RPMI8226 (cell line): ENCODE results near the gene KDM5B.

Source experiments
- DNase-seq: peaks from one replicate; pipeline ENCODE4 v3.0.0-alpha.2; 2015

KDM5B gene

DNA sequence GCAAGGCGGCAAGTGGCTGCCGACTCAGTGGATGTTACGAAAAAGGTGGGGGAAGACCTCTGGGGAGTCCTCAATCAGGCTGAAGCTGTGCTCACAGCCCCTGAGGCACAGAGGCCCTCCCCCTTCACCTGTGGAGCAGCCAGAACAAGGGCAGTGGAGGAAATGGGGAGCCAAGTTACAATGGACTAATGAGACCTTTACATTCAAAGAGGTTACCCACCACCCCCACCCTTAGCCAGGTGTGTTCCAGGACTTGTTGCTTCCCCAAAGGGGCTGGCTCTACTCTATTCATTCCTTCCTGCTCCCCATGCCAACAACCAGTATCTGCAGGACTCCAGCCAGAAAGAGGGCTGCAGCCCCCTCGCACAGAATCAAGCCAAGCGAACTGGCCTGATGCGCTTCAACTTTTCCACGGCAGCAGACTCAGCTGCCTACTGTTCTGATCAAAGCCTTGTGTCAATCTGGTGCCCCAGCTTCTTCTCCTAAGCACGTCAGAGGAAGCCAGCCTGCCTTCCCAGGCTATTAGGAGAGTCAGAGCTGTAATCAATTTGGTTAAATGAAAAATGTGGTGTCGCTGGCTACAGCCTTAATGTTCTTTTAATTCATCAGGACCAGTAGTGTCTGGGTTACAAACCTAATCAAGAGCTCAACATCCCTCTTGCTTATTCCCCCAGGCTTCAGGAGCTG, 96.1 kb downstream of the KDM5B start:
- no peak for DNase-seq

DNA sequence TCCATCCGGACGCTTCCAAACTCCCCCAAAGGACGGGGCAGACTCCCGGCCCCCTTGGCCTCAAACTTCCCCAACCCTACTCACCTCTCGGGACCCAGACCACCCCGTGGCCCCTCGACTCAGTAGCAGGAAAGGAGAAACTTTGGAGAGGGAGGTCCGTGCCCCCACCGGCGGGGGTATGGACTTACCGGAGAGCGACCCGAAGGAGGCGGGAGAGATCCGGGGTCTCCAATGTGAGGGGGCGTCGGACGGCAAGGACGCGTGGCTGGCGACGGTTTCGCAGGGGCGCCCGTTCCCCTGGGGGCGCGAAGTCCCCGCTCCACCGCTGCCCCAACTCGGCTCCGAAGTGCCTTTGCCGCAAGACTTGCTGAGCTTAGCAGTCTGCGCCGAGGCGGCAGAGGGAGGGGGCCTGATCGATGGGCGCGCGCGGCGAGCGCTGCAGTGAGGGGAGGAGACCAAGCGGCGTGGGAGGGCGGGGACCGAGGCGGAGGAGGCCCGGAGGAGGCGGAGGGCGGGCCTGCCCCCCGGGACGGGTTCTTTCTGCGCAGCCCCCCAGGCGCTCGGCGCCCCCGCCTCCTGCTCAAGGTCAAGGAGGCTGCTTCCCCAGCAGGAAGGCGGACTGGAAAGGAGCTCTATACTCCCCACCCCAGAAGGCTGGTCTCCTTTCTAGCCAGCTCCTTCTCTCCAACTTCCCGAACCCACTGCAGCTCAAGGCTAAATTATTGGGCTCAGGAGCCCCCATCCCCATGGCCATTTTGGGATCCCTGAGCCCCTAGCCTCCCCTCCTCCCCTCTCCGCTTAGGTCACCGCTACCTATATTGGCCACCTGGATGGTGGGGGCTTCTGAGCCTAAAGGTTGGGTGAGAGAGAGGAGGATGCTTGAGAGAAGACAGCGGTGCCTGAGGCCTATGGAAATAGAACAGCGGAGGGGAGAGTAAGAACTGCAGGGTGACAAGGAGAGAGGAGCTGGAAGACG, 97.9 kb downstream of the KDM5B start, which contains the start of gene SYT2:
Gene SYT2, minus strand, starts transcription at position 385 of the 976 bp plus-strand sequence. CDS start 104,682 bp downstream, outside the sequence.
- peak; percentile 67 for DNase-seq

DNA sequence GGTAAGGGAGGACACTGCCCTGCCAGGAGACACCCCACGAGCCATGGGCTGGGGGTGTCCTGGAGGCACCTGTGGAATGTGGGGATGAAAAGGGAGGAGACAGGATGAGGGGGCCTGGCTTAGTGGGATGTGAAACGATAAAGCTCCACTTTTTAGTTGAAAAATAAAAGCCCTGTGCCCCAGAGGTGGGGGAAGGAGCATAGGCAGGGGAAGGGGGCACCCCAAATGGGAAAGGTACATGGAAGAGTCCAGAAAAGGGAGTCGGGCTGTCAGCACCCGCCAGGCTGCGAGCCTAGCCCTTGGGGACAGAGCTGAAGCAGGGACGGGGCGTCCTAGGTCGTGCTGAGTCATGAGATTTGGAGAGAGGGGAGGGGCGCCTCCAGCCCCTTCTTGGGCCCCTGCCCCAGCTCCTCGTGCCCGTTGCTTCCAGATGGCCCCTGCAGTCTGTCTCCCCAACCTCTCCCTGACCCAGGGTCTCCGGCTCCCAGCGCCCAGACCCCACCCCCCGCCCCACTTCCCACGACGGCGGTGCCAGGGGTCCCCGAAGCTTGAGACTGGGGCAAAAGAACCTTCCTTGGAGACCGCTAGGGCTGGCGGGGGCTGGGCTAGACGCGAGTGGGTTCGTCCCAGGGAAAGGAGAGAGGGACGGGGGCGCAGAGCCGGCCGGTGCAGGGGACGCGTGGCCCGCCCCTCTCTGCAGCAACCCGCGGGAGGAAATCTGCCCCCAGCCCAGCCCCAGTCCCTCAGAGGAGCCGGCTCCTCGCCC, 98.8 kb downstream of the KDM5B start:
- no peak for DNase-seq

DNA sequence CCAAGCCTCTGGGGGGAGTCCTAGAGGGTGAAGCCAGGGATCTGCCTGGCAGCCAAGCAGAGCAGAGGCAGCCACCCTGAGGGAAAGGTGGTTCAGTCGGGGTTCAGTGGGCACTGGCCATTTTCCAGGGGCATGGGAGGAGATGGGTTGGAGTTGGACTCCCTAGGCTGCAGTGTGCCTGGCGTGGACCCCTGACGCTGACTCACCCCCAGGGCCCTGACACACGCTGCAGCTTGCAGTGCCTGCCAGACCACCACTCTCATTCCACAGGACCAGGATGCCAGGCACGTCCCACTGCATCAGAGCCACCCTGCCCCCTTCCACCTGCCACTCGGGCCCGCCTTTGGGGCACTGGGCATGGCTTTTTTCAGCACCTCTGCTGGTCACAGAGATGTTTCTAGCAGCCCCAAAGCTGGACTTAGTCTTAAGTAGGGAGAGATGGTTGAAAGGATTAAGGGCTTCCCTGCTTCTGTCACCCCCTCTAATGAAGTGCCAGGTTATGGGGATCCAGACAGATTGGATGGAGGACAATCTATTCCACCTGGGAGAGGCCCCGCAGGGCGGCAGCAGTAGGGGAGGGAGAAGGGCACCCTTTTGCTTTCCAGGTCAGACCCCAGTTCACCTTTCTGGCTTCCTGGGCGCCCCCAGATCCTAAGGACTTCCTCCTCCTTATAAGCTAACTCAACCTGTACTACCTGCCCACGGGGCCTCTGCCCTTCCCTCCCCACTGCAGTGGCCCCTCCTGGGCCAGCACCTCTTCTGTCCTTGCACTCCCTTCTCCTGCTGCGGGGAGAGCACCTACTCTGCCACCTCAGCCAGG, 99.6 kb downstream of the KDM5B start:
- DNase-seq, result no peak

DNA sequence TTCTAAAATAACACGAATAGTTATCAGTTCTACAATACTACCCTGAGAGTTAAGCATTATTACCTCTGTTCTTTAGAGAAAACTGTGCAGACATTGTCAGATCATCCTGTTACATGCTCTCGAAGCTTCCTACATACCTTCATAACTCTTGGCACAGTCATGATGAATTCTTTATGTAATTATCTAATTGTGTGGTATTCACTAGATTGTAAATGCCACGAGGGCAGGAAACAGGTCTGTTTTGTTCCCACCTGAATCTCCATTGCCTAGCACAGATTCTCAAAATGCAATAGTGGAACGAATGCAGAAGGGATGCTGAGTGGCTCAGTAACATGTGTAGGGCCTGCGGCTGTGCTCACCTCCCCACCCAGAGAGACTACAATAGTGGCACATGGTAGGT, 101.4 kb downstream of the KDM5B start:
- no peak for DNase-seq

DNA sequence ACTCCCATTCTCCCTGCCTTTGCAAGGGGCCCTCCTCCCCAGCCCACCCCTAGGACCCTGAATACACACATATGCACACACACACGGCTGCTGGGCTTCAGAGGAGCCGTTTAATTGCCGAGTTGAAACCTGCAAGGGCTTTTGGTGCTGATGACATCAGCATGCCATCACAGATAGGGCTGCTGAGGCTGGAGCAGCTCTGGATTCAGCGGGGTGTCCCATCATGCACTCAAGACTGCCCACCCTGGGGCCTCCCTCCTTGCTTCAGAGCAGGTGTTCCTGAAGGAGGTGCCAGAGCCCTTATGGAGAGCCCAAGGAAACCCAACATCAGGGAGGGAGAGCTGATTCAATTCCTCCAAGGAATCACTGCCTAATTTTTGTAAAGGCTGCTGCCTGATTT, 103.6 kb downstream of the KDM5B start:
- no peak for DNase-seq

DNA sequence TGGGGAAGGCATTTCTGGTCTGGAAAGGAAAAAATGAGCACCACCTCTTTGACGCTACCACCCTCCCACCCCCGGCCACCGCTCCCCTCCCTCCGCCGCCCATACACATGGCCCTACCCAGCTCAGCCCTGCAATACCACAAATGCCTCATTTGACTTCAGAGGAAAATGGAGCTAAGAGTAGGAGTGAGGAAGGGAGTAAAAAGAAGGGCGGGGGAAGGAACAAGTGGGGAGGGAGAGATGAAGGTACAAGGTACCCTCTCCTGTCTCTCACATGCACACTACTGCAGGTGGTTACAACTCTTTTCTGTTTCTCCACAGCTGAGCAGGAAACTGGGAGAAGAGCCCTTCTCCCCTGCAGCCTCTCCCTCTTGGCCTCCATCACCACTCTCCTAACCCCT, 105.0 kb downstream of the KDM5B start:
- no peak for DNase-seq

DNA sequence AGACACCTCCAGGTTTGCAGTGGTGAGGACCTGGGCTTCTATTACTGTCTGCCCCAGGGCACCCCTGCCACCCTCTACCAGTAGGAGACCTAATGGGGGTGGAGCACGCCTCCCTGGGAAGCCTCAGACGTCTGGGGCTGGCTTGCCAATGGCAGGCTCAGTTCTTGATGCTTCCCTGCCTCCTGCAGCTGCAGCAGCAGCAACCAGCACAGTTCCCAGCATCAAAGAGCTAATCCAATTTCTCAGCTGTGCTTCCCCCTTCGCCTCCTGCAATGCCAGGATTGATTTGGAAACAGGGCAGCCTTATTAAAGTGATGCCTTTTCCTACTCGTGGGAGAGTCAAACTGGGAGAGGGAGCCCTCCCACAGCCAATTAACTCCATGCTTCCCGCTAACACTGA, 106.1 kb downstream of the KDM5B start:
- no peak for DNase-seq

DNA sequence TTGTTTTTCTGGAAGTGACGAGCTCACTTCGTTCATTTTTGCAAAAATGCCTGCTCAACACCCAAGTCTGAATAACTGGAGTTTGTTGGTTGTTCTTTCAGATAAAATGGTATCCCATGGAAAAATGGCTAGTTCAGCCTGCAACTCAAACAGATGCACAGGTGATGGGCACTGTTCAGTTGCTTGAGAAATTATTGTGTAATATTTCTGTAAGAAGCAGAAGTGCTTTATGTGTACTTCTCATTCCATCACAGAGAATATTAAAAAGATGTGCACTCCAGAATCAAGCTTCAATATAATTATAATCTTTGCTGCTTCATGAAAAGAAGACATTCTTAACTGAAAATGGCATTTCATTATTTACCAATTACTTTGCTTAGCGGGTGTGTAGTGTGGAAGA, 107.0 kb downstream of the KDM5B start:
- no peak for DNase-seq

DNA sequence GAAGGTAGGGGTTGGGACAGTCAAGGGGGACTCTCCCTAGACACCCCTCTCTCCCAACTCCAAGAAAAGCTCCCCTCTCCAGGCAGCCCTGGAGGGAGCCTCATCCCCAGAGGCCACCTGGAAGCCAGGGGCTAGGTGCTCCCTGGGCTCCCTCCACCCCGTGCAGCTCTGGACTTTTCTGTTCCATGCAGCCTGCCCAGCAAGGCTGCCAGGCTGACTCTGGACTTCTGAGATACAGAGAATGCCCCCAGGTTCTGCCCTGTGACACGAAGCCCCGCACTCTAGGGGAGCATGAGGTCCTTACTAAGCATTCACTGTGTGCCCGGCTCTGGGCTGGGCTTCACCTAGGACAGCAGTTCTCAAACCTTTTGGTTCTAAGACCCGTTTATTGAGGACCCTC, 108.2 kb downstream of the KDM5B start:
- no peak for DNase-seq

DNA sequence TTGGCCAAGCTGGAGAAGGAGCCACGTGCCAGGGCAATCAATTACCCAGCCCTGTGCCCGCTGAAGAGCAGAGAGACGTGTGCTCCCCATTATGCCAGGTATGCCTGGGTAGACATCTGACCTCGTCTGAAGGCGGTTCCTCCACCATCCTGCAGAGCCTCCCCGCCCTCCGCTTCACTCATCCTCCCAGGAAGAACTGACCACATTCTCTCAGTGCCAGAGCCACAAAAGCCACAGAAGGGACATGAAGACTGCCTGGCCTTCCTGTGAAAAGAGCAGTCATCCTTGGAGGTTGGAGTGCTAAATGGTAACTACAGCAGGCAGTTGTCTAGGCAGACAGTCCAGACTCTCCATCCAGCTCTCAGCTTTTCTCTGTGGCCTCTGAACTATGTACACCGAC, 109.9 kb downstream of the KDM5B start:
- DNase-seq, result no peak

DNA sequence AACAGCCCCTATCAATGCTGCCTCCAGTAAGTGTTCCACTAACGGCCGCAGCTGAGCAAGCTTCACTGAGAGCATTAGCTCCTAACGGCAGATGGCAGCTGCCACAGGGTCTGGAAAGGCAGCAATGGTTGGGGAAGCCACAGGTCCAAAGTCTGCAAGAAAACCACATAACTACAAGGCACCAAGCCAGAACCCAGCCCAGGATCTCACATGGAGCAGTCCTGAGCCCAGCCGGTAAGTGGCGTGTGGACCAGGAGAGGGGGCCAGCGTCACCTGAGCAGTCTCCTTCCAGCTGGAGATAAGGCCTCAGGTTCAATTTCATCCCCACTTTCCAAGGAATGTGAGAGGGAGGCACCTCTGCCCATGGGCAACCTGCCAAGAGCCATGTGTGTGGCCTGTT, 111.2 kb downstream of the KDM5B start:
- no peak for DNase-seq

DNA sequence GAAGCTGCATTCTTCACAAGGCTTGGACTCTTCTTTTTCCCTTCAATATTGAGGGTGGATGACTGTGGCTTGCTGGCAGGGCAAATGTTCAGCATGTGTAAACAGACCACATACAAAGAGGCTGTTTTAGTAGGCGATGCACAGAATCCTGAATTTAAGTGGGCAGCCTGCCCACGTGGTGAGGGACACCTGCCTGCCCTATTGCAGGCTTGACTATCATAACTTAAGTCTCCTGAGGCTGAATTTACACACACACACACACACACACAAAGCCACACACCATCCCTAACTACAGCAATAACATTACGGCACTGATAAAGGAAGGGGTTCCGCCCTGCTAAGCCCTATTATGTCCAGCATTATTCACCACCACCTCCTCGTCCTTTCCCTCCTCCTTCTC, 113.9 kb downstream of the KDM5B start:
- no peak for DNase-seq

DNA sequence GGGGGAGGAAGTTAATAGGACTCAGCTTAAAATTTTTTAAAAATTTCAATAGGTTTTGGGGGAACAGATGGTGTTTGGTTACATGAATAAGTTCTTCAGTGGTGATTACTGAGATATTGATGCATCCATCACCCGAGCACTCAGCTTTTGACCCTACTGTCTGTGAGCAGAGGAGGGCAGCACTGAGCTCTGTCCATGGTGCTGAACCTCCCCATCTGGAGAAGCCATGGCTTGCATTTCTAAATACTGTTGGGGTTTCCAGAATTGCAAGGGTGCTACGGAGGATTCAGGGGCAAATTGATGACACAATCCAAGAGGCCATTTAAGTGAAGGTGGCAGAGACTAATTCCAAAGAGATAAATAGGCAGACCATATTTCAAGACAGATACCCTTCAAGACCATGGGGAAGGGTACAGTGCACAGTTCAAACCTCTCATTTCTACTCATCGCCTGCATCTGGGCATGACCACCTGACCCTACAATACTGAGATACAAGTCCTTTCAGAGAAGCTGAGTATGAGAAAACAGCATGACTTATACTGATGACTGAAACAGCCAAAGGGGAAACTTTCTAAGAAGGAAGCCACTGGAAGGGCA, 115.2 kb downstream of the KDM5B start:
- peak; percentile 88 for DNase-seq

DNA sequence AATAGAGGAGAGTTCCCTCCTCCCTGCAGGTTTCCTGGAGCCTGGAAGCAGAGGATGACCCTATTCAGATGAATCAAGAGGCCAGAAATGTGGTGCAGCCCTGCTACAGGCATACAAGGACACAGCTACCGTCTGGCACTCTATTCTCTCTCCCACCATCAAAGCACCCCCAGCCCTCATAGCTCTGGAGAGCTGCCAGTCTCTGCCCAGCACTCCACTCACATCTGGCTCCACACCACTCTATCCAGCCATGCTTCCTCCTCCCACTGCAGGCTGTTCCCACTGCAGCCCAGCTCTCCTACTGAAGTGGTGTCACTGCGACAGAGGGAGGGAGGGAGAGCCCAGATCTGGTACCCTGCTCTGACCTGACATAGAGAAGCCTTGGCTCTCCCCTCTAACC, 116.4 kb downstream of the KDM5B start:
- DNase-seq, result no peak

DNA sequence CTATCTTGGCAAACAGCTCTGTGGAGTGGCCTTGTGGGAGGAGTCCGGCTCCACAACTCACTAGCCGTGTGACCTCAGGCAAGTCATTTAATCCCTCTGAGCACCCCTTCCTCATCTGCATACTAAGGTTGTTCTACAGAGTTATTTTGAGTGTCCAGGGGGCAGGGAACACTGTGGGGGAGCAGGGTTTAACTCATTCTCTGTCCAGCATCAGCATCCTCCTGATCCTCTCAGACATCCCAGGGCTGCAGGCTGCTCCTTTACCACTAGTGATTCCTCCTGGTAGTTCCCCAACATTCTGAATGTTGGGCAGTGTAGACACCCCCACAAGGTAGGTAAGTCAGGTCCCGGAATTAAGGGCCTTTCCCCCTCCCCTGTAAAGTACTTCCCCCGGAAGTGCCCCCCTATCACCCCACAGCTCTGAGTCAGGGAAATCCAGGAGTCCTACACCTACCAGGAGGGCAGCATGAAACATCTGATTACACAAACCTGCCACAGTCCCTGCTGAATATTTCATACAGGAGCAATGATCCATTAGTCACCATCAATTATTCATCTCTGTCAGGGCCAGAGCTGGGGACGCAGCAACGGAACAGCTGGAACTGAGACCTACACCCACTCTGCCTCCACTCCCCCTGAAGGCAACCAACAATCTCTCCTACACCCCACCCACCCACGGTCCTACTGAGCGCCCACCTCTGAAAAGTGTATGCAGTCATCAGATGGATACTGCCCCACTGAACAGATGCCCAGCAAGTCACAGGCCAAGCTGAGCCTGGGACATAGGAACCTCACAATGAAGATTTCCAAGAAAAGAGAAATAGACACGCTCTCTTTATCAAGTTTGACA, 118.5 kb downstream of the KDM5B start:
- DNase-seq, result no peak

DNA sequence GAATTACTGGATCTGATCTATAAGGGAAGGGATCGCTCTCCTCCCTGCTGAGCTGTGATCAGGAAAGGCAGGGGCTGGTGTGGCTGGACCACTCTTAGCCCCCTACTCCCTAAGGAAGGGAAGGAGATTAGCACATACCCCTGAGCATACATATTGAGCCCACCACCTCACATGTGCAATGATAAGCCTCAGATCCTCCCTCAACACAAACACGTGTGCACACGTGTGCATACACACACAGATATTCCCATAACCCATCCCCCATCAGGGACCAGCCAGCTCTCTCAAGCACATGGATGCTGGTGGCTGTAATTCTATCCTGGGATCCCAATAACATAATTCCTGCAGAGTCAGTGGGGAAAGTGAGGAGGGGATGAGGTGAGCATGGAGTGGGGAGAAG, 119.1 kb downstream of the KDM5B start:
- no peak for DNase-seq

DNA sequence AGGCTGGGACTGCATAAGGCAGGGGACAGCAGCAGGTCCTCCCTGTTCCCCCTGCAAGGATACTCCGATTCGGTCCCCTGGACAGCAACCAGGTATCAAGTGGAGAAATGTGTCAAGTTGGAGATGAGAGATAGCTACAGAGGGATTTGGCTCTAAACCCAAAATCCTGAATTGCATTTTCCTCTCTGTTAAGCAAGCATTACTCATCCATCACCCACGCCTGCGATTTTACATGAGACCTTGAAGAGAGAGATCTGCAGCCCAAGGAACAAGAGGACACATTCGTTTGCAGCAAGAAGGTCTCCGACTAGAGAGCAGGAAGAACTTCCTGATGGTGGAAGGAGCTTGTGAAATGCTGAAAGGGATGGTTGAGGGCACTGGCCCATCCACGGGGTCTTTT, 119.8 kb downstream of the KDM5B start:
- no peak for DNase-seq

DNA sequence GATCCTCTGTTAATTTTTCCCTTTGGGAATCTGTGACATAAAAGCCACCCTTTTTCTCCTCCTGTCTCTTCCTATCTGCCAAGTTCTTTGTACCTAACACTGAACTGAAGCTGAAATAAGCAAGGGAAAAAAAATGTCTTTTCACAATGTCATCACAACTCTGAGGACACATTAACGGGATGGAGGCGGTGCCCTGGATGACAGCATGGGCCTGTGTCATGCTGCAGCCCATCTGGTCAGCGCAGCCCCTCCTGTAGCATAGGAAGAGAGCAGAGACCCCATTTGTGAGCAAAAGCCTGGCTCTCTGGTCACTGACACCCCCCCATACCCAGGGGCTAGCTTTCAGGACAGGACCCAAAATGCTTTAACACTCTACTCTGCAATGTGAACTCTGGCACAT, 120.4 kb downstream of the KDM5B start:
- DNase-seq, result no peak

DNA sequence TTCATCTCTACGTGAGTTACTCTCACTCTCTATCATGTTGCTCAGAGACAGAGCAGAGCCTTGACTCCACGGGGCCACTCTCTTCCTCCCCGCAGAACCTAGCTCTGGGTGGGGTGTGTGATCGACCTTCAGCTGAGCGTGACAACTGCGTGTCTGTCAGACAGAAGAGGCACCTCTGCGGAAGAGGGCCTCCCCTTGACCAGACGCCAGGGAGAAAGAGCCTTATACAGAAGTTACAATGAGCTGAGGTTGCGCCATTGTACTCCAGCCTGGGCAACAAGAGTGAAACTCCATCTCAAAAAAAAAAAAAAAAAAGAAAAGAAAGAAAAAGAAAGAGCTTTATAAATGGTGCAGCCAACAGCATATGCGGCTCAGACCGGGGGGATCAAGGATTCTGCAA, 120.9 kb downstream of the KDM5B start:
- no peak for DNase-seq

DNA sequence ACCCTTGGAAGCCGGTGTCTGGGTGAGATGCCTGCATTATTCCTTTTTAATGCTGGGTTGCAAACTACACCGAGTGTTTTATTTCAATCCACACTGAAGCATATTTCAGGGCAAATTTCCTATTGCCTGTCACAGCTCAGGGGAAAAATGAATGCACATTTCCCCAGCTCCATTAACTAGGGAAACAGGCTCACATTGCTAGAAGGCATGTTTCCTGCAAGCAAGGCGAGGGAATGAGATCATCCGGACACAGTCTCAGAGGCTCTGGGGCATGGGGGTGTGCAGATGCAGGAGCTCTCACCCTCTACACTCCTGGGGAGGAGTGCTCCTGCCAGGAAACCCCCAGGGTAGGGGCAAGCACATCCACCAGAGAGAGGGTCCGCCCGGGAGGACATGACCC, 122.6 kb downstream of the KDM5B start:
- no peak for DNase-seq
